ENCODE data around the gene MSH5. TPM values are rescaled to one million over a fixed set of nuclear protein-coding genes. Genes with fewer than 3 reads are reported as not detected.
"Not testable (repeated sequence)": the region's sequence is repeated elsewhere in the genome, so short reads cannot be mapped to it uniquely, and the experiment has no call there.

MSH5 gene
- total RNA-seq, 2 experiments from 2014 or later = 75.6 to 109 TPM

DNA sequence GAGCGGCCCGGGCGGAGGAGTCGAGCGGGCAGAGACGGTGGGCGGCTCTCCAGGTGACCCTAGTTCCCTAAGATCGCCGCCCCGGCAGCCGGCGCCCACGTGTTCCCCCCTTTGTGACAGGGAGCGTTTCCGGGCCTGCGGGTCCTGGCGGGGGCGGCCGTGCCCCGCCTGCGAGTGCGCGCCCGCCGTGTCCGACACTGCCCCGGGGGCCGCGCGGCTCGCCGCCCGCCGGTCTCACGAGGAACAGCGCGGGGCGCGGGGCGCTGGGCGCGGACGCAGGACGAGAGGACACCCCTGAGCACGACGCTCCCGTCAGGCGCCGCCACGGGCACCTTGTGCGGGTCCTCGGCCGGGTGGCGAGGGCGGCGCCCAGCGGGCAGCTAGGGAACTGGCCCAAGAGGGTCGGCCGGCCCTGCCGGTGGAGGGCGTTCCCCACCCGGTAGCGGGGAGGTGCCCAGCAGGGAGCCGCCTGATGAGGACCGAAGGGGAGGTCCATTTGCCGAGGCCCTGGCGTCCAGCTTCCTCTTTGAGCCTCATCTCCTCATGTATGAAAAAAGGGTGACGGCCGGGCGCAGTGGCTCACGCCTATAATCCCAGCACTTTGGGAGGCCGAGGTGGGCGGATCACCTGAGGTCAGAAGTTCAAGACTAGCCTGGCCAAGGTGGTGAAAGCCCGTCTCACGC lies 56.0 kb downstream of the MSH5 start, which contains the start of gene VARS1:
Gene VARS1 (minus strand): TSS at position 137 of the 683 bp plus-strand sequence. CDS start 535 bp downstream, outside the sequence.
- peak within 1 kb of the TSS; percentile 98 for H3K27ac Mint-ChIP-seq
- DNase-seq (peak; percentile 90), ATAC-seq (peak; percentile 87)
- H3K4me1 Mint-ChIP-seq = peaks cover 48% of the 10 kb centered on the region
- CTCF ChIA-PET = interaction anchor here (0.6 to 4.8 kb wide), 20 partner anchors 9 to 72 kb away, joined by 3 to 46 read pairs (median 4); partner anchors contain the start of genes CLIC1, HSPA1A, HSPA1B and HSPA1L
- no peaks in the 10 kb centered on the region for H3K27me3 Mint-ChIP-seq
- no peaks in the 10 kb centered on the region for H3K9me3 Mint-ChIP-seq (ENCODE audit: low read depth)
- peaks cover 23% of the 10 kb centered on the region for H3K36me3 Mint-ChIP-seq
- H3K4me3 Mint-ChIP-seq = peak within 1 kb of the TSS; percentile 96

GRCh38 chr6:31796993-31797385 lies 57.2 kb downstream of the MSH5 start:
- H3K9me3 Mint-ChIP-seq (ENCODE audit: low read depth) = no peaks in the 10 kb centered on the region
- H3K4me3 Mint-ChIP-seq = no peak overlapping the region
- H3K27me3 Mint-ChIP-seq = no peaks in the 10 kb centered on the region
- DNase-seq = no peak
- CTCF ChIA-PET = interaction anchor here (0.5 to 4.8 kb wide), 15 partner anchors 9 to 116 kb away, joined by 3 to 46 read pairs (median 5); partner anchors contain the start of genes CLIC1, DDAH2, HSPA1B and LSM2
- no peak for ATAC-seq
- H3K36me3 Mint-ChIP-seq = peaks cover 21% of the 10 kb centered on the region
- peak overlapping the region; percentile 94 for H3K27ac Mint-ChIP-seq
- peaks cover 49% of the 10 kb centered on the region for H3K4me1 Mint-ChIP-seq

- H3K4me3 Mint-ChIP-seq = peak overlapping the region; percentile 67
- H3K27me3 Mint-ChIP-seq = no peaks in the 10 kb centered on the region
- DNase-seq (peak; percentile 81), ATAC-seq (peak; percentile 38)
- CTCF ChIA-PET = interaction anchor here (0.5 to 4.8 kb wide), 10 partner anchors 9 to 116 kb away, joined by 3 to 46 read pairs (median 6); partner anchors contain the start of genes DDAH2, HSPA1B, LSM2 and LY6G5C
- no peaks in the 10 kb centered on the region for H3K9me3 Mint-ChIP-seq (ENCODE audit: low read depth)
- H3K27ac Mint-ChIP-seq = peak overlapping the region; percentile 94
- H3K36me3 Mint-ChIP-seq = peaks cover 25% of the 10 kb centered on the region
- peaks cover 45% of the 10 kb centered on the region for H3K4me1 Mint-ChIP-seq
Measured at GRCh38 chr6:31797588-31797987, 57.8 kb downstream of the MSH5 start.

DNA sequence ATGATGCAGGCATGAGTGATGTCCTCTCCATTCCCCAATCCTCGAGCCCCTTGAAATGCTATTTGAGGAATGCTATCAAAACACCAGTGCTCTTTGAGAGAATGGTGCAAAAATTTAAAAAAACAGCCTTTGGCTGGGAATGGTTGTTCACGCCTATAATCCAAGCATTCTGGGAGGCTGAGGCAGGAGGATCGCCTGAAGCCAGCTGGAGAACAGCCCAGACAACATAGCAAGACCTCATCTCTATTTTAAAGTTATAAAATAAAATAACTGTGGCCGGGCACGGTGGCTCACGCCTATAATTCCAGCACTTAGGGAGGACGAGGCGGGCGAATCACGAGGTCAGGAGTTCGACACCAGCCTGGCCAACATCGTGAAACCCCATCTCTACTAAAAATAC lies 60.0 kb downstream of the MSH5 start:
- Mint-ChIP-seq H3K36me3 (peaks cover 31% of the 10 kb centered on the region), H3K4me1 (peaks cover 43% of the 10 kb centered on the region), H3K27me3 (no peaks in the 10 kb centered on the region), H3K27ac (no peak overlapping the region), H3K9me3 (ENCODE audit: low read depth) (no peaks in the 10 kb centered on the region), H3K4me3 (no peak overlapping the region)
- ATAC-seq = no peak
- CTCF ChIA-PET = interaction anchor here (0.8 to 2.4 kb wide), 7 partner anchors 9 to 97 kb away, joined by 3 to 7 read pairs (median 3); partner anchors contain the start of genes ABHD16A and VWA7
- DNase-seq = no peak

DNA sequence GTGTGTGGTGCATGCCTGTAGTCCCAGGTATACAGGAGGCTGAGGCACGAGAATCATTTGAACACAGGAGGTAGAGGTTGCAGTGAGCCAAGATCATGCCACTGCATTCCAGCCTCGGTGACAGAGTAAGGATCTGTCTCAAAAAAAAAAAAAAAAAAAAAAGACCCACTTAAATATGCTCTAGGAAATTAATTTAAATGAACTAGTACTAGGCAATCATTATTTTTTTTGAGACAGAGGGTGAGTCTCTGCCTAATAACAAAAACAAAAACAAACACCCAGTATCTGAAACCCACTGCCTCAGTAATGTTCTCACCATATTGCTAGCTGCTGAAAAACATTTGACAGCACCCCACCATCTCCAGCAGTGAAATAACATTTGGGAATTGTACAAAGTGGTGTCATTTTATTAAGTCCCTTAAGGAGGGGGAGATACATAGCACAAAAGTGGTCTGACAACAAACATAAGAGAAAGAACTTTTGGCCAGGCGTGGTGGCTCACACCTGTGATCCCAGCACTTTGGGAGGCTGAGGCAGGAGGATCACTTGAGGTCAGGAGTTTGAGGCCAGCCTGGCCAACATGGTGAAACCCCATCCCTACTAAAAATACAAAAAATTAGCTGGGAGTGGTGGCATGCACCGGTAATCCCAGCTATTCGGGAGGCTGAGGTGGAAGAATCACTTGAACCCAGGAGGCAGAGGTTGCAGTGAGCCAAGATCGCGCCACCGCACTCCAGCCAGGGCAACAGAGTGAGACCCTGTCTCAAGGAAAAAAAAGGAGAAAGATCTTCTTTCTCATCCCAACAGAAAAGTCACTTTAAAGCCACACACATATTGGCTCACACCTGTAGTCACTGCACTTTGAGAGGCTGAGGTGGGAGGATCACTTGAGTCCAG lies 61.5 kb downstream of the MSH5 start:
- peak overlapping the region; percentile 38 for H3K27ac Mint-ChIP-seq

DNA sequence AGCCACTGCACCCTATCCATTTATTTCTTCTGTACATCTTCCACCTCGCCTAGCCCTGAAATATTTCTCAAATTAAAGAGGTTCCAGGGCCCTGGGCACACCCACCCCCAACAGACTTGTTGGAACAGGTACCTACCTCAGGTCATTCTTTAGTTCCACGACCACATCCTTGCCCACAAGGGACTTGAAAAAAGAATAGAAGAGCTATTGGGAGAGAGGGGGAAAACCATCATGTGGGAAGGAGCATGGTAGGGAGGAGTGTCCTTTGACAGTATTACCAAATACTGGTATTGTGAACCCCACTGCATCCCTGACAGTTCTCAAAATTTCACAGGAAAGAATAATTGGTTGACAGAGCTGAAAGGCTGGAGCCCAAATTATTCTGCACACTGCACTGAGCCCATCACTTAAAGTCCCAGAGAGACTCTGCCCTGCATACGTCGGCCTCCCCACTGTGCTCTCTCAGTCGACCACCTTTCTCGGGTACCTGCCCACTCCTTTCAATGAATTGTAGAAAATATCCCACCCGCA lies 66.2 kb downstream of the MSH5 start:
- peak overlapping the region; percentile 89 for H3K27ac Mint-ChIP-seq
- no peaks in the 10 kb centered on the region for H3K9me3 Mint-ChIP-seq (ENCODE audit: low read depth)
- H3K4me1 Mint-ChIP-seq = peaks cover 41% of the 10 kb centered on the region
- CTCF ChIA-PET = interaction anchor here (0.5 to 3.8 kb wide), 14 partner anchors 8 to 142 kb away, joined by 3 to 46 read pairs (median 5); partner anchors contain the start of genes DDAH2, GPANK1, HSPA1A and HSPA1L
- ATAC-seq = peak; percentile 8
- H3K36me3 Mint-ChIP-seq = peaks cover 26% of the 10 kb centered on the region
- no peak for DNase-seq
- H3K27me3 Mint-ChIP-seq = no peaks in the 10 kb centered on the region
- peak overlapping the region; percentile 94 for H3K4me3 Mint-ChIP-seq

More for the DNA sequence above, 61.5 kb downstream of the MSH5 start:
- H3K27me3 Mint-ChIP-seq; DNase-seq; H3K4me3 Mint-ChIP-seq; ATAC-seq; H3K9me3 Mint-ChIP-seq (ENCODE audit: low read depth): not testable (repeated sequence)
- CTCF ChIA-PET = interaction anchor here (0.8 to 1.4 kb wide), 2 partner anchors 31 to 72 kb away, joined by 3 read pairs; no protein-coding TSS in a partner anchor
- peaks cover 34% of the 10 kb centered on the region for H3K36me3 Mint-ChIP-seq
- H3K4me1 Mint-ChIP-seq = peaks cover 53% of the 10 kb centered on the region

DNA sequence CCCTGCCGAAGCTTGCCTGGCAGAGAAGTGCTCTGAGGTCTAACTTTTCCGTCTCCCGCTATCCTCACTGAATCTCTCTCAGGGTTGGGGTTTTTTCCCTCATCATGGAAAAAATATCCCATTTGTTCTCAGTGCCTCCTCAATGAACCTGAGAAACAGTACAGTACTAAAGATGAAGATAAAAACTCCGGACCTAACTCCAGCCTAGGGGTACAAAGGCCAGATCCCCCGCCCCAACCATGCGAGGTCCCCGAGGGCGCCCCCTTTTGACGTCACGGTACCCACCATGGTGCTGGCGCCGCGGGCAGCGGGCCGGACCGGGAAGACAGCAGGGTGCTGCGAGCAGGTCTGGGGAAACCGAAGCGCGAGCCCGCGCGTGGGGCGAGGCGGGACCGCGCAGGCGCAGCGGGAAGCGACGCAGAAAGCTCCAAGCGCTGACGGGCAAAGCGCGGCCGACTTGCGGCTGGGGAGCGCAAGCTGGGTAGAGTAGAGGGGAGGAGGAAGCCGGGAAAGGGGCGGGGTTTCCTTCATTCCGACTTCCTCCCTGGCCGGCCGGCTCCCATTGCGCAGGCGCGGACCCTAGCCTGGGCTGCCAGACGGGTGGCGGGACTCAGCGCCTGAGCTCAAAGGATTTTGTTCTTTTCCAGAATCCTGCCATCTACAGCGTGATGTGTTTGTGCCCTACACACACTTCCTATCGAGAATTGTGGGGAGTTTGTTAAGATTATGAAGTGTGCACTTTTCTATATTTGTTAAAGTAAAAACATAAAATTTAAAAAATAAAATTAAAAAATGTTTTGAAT lies 66.9 kb downstream of the MSH5 start, which contains the start of gene LSM2:
Gene LSM2 (minus strand): TSS at position 497 of the 803 bp plus-strand sequence. CDS start 209 bp downstream, at position 288.
- peaks cover 23% of the 10 kb centered on the region for H3K36me3 Mint-ChIP-seq
- peak within 1 kb of the TSS; percentile 89 for H3K27ac Mint-ChIP-seq
- H3K9me3 Mint-ChIP-seq (ENCODE audit: low read depth) = no peaks in the 10 kb centered on the region
- DNase-seq (peak; percentile 98), ATAC-seq (peak; percentile 98)
- H3K27me3 Mint-ChIP-seq = no peaks in the 10 kb centered on the region
- CTCF ChIA-PET = interaction anchor here (0.7 to 3.8 kb wide), 17 partner anchors 8 to 383 kb away, joined by 3 to 46 read pairs (median 5); partner anchors contain the start of genes DDAH2, GPANK1, HSPA1A and HSPA1B
- peak within 1 kb of the TSS; percentile 94 for H3K4me3 Mint-ChIP-seq
- H3K4me1 Mint-ChIP-seq = peaks cover 43% of the 10 kb centered on the region

DNA sequence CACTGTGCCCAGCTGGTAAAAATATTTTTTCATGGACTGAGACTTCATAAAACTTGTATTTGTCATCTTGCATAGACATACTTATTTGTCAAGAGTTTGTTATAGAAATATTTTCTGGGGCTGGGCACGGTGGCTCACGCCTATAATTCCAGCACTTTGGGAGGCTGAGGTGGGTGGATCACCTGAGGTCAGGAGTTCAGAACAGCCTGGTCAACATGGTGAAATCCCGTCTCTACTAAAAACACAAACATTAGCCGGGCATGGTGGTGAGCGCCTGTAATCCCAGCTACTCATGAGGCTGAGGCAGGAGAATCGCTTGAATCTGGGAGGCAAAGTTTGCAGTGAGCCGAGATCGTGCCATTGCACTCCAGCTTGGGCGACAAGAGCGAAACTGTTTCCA lies 68.8 kb downstream of the MSH5 start:
- peaks cover 11% of the 10 kb centered on the region for H3K36me3 Mint-ChIP-seq
- H3K4me1 Mint-ChIP-seq = peaks cover 54% of the 10 kb centered on the region
- ATAC-seq; H3K27ac Mint-ChIP-seq; H3K27me3 Mint-ChIP-seq; DNase-seq; H3K4me3 Mint-ChIP-seq; H3K9me3 Mint-ChIP-seq (ENCODE audit: low read depth): not testable (repeated sequence)
- CTCF ChIA-PET = interaction anchor here (0.9 to 3.7 kb wide), 3 partner anchors 12 to 73 kb away, joined by 3 to 46 read pairs (median 5); partner anchors contain the start of gene VARS1

DNA sequence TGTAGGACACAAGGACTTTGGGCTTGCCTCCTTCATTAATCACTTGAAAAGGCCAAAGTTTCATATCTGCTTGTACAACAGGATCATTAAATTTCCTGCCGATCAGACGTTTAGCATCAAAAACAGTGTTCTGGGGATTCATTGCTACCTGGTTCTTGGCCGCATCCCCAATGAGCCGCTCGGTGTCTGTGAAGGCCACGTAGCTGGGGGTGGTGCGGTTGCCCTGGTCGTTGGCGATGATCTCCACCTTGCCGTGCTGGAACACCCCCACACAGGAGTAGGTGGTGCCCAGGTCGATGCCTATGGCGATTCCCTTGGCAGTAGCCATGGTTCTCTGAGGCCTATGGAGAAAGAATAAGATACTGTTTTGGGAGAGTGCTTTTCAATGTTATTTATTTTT lies 71.8 kb downstream of the MSH5 start:
- DNase-seq (no peak), ATAC-seq (no peak)
- Mint-ChIP-seq H3K4me1 (peaks cover 40% of the 10 kb centered on the region), H3K27ac (peak overlapping the region; percentile 95), H3K4me3 (peak overlapping the region; percentile 91), H3K9me3 (ENCODE audit: low read depth) (no peaks in the 10 kb centered on the region), H3K27me3 (no peaks in the 10 kb centered on the region), H3K36me3 (peaks cover 10% of the 10 kb centered on the region)
- CTCF ChIA-PET = interaction anchor here (1.1 kb wide), 1 partner anchor 16 kb away, joined by 4 read pairs; the partner anchor contains the start of gene VARS1

Data from activated CD8-positive, alpha-beta memory T cell treated with anti-CD3 and anti-CD28 coated beads, Interleukin-2, amount 10 ng/mL, durations not matched to agents 7 days and 5 days (primary cell).